HG02642 (cell line): Measurements from ENCODE around the gene GALNTL6.

Experiments used
- ATAC-seq: cut with Tn5 transposase; IDR thresholded peaks from one replicate; pipeline ENCODE4 v1.9.1; 2021; ENCODE audit warnings: mild to moderate bottlenecking; ENCODE audit not compliant: unreplicated experiment, poor library complexity

Gene GALNTL6

DNA sequence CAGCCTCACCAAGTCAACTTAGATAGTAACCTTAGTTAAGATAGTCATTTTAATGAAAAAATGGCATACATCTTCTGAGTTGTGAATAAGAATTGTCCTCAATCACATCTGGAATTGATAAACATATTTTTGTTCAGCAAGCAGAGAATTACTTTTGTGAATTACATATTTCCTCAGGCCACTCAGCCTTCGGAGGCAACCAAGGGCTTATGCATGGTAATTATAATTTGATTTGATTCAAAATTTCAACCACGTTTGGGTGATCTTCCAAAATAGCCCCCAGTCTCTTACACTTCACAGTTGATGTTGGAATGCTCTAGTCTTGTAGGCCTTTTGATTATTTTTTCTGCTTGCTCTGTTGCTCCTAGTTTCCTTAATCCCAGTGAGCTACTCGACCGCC lies 63.4 kb downstream of the GALNTL6 start:
- ATAC-seq, result no peak

DNA sequence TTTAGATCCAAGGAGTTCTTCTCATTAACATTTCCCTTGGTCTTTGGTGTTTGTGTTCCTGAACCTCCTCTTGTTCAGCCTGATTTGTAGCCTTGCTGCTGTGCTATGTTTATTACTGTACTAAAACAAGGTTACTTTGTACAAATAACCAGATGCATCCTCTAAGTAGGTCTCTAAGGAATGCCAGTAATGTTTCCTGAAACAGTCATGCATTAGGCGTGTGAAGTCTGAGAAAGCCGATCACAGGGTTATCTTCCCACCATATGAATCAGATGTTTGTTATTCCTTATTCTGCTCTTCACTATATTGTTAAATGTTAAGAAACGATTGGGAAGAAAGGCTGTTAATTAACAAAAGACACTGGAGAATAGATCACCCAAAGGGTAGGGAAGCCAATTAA lies 66.9 kb downstream of the GALNTL6 start:
- ATAC-seq, result no peak

DNA sequence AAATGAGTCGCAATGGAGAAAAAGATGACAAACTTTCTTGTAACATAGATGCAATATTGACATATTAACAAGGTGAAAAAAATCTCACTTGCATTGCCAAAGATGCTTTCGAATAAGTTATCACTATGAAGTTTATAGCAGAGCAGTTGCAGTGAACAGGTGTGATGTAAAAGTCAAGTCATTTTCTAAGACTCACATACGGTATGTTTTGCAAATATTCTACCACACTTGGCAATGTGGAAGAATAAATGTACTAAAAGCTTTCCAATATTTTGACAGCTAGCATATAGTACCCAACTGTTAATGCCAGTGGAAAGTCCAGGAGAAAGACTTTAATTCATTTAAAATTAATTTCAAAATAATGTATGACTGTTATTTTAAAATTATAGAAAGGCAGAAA lies 76.5 kb downstream of the GALNTL6 start:
- no peak for ATAC-seq

DNA sequence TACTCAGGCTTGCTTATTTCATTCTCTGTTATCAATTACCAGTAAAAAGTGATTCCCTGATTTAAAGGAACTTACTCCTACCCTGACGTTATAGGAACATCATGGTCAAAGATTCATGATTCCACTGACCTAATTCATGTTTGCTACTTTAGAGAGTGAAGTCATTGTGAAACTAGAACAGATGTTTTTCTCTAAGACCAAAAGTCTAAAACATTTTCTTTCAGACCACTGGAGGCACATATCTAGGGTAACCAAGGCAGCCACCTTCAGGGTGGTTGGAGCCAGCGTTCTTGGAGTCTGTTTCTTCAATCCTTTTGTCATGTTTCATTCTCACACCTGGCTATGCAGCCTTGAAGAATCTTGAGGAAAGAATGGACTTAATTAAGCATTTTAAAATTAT lies 77.8 kb downstream of the GALNTL6 start:
- ATAC-seq, result no peak

DNA sequence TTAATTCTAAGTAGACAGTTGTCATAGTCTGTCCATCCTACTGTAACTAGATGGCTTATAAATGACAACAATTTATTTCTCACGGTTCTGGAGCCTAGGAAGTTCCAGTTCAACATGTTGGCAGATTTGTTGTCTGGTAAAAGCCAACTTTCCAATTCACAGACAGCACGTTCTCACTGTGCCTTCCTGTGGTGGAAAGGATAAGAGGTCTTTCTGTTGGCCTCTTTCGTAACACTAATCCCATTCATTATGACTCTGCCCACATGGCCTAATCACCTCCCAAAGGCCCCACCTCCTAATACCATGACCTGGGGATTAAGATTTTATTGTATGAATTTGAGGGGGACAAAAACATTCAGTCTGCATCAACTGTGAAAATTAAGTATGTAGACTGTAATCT lies 83.2 kb downstream of the GALNTL6 start:
- no peak for ATAC-seq

GRCh38 chr4:171919314-171919713 lies 106.1 kb downstream of the GALNTL6 start:
- no peak for ATAC-seq

DNA sequence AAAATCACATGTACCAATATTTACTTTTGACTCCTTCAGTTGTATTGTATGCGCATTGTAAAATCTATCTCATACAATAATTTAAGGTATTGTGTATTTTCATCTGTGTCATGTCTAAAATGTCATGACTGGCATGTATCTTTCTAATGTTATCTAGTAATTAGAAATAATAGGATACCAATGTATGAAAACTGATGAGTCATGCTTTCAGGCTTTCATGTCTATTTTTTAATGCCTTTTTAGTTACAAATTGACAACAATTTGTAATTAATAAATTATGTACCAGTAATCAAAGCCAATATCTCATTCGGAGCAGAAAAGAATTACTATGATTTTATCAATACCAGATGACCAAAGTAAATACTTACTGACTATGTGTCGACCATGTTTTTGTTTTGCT lies 107.7 kb downstream of the GALNTL6 start:
- ATAC-seq, result no peak

DNA sequence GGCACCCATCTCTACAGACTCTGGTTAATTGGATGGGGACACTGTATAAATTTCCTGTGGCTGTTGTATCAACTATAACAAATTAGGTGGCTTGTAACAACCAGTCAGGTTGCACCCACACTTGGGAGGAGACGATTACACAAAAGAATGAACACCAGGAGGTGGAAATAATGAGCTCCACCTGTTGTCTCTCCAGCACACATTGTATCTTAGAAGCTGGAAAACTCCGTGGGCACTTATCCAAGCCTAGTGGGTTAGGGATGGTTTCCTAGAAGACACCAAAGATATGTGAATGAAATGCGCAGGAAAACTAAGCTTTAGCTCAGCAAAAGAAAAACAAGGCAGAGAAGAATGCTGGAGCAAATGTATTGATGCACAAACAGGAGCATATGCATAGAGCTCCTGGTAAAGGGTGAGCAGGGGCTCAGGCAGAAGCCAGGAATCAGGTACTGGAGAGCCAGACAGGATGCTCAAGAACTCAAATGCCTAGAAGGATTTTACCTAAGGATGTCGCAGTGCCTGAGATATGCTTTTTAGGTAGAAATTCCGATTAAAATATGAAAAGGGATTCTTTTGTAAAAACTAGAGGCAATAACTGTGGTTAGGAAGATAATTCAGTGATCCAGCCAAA lies 111.7 kb downstream of the GALNTL6 start:
- ATAC-seq, result no peak

DNA sequence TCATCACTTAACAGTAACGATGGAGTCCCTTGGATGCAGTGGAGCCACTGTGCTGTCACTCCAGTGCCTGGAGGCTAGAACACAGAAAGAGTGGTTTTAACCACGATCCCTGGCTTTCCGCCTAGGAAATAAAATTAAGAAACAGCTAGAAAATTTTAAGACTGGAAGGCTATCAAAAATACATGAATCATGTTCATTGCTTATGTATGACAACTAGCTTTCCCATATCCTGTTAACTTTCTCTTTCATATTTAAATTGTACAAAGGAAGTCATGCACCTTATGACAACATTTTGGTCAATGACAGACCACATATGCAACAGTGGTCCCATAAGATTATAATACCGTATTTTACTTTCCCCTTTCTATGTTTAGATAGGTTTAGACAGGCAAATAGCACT lies 115.1 kb downstream of the GALNTL6 start:
- ATAC-seq, result no peak

DNA sequence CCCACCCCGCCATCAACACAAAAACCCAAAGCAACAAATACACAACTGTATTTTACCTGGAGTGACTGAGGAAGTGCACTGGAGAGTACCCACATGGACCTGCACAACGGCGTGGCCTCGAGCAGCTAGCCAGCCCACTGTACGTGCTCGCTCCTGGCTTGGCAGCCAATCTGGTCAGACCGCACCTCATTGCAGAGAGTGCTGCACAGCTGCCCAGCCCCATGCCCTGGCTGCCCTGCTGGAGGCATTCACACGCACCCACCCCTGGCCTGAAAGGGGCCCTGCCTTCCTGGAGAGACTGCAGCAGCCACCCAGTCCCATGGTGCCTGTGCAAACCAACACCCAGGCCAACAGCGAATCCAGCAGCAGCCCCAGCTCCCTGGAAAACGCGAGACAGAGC lies 116.3 kb downstream of the GALNTL6 start:
- ATAC-seq, result no peak

GRCh38 chr4:171929907-171930306 lies 116.7 kb downstream of the GALNTL6 start:
- ATAC-seq, result no peak

- no peak for ATAC-seq
Observed at GRCh38 chr4:171932238-171932637, 119.0 kb downstream of the GALNTL6 start.

DNA sequence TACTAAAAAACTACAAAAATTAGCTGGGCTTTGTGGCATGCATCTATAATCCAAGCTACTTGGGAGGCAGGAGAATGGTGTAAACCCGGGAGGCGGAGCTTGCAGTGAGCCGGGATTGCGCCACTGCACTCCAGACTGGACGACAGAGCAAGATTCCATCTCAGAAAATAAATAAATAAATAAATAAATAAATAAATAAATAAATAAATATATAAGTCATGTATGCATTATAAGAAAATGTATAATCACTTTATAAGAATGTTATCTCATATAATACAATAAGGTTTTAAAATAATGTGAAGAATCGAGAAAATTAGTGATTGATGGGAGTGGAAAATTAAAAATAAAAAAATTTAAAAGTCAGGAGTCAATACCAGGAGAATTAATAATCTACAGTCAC lies 127.5 kb downstream of the GALNTL6 start:
- no peak for ATAC-seq

GRCh38 chr4:171947400-171947799 lies 134.2 kb downstream of the GALNTL6 start:
- no peak for ATAC-seq

DNA sequence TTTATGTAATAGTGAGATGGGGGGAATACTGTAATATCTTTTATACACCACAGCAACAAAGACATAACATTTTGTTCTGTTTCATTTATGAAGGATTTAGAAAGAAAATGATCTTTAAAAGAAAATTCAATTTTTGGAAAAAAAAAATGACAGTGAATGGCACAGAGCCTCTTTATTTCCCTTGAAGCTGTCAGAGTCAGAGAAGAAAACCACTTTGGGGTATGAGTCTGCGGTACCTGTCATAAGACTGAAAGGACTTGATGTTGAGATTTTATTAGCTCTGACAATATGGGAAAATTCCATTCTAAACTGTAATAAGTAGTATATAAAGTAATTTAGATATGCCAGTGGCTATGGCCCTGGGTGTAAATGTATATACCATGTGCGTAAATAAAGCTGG lies 134.8 kb downstream of the GALNTL6 start:
- no peak for ATAC-seq

- no peak for ATAC-seq
Observed at GRCh38 chr4:171954650-171955049, 141.4 kb downstream of the GALNTL6 start.

GRCh38 chr4:171956678-171957077 lies 143.5 kb downstream of the GALNTL6 start:
- no peak for ATAC-seq

DNA sequence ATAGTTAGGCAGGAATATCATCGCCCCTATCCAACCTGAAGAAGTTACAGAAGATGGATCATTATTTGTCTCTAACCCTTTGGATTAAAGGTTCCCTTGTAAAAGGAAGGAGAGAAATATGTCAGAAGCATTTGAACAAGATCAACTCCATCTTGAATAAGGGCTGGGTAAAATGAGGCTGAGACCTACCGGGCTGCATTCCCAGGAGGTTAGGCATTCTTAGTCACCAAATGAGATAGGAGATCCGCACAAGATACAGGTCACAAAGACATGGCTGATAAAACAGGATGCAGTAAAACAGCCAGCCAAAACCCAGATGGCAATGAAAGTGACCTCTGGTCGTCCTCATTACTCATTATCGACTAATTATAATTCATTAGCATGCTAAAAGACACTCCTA lies 148.9 kb downstream of the GALNTL6 start:
- no peak for ATAC-seq

DNA sequence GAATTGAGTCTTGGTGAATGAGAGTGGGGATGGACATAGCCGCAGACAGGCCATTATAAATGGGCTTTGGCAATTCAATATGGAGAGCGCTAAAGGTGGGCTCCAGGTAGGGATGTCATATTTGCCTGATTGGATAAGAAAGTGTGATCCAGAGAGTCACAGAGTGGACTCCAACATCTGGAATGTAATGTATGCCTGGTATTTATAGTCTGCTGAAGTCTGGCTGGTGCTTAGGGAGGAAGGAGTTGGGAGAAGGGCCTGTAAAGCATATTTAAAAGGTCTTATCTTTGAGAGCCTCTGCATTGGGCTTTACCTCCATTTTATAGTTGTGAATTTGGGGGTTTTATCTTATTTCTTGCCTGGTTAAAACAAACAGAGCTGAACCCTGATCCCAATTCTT lies 153.2 kb downstream of the GALNTL6 start:
- ATAC-seq, result no peak

DNA sequence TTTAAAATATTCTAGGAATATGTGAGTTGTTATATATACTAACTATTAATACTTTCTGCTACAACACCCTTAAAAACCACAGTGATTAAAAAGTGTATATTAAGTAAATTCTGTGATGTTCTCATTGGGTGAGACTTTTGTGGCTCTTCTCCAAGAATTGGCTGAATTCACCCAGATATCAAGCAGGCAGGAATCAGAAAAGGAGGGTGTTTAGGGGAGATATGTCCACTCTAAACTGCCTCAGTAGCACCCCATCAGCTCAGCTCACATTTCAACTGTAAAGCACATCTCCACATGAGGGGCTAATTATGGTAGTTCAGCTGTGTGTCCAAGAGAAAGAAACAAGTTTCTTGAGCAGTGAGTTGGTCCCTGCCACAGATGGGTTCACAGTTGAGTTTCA lies 165.0 kb downstream of the GALNTL6 start:
- ATAC-seq, result no peak

DNA sequence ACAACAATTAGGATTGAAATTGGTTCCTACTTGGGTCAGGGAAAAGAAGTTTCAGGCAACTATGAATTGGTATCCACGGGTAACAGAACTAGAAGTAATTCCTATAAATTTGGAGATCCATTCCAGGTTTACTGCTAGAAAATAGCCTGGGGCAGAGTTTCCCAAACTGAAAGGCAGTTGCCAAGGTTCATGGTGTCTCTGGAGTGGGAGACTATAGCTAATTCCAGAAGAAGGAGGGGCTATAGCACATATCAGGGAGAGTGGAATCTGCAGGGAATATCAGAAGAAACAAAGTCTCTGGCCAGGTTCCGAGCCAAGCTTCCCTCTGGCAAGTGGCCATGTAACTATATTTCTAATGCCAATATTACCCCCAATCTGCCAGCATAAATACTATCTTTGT lies 166.3 kb downstream of the GALNTL6 start:
- no peak for ATAC-seq

- no peak for ATAC-seq
Observed at GRCh38 chr4:171981185-171981584, 168.0 kb downstream of the GALNTL6 start.
